HFF-Myc (cell line): ENCODE data around the gene KDM5B.

Experiments
- DNase-seq: peaks from one replicate; pipeline ENCODE4 v3.0.0-alpha.2; 2011; ENCODE audit warnings: low read depth; ENCODE audit errors: extremely low read depth
- H3K4me3 ChIP-seq: replicated peaks from 2 replicates; pipeline ENCODE4 v1.5.1; 2011; ENCODE audit warnings: low read depth, mild to moderate bottlenecking, control low read depth, low read length
- CTCF ChIP-seq: IDR thresholded peaks from 2 replicates; pipeline ENCODE4 v1.5.1; 2012; ENCODE audit warnings: mild to moderate bottlenecking, low read depth, low read length, control low read depth; ENCODE audit errors: missing control alignments

Gene KDM5B

DNA sequence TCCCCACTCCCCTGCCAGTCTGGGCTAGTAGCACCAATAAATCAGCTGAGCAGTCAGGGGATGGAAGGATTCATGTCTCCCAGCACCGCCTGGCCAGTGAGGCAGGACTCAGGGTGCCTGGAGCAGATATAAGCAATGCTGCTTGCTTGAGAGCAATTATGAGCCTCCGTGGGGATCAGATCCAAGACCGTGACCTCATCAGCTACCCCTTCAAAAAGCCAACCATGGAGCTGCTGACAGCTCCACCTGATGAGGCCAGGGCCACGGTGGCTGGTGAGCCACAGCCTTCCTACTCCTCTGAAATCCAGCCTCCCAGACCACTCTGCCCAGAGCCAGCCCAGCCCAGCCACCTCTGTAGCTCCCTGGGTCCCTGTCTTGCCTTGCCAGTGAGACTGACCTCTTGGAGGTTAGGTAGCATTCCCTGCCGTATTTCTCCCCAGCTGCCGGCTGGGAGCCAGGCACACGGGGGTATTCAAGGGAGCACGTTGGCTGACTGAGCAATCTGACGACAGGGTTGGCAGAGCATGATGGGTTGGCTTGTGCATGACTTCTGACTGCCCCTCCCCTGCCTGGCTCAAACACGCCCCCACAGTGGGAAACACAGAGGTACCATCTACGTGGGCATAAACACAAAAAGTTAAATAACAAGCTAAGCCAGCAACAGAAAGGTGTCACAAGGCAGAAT is 126.3 kb downstream of the KDM5B start:
- no peak for DNase-seq
- TF ChIP-seq CTCF, result no peak
- H3K4me3 ChIP-seq, result no peak overlapping the region

GRCh38 chr1:202680586-202681352 is 127.5 kb downstream of the KDM5B start:
- H3K4me3 ChIP-seq, result no peak overlapping the region
- no peak for TF ChIP-seq CTCF
- no peak for DNase-seq

DNA sequence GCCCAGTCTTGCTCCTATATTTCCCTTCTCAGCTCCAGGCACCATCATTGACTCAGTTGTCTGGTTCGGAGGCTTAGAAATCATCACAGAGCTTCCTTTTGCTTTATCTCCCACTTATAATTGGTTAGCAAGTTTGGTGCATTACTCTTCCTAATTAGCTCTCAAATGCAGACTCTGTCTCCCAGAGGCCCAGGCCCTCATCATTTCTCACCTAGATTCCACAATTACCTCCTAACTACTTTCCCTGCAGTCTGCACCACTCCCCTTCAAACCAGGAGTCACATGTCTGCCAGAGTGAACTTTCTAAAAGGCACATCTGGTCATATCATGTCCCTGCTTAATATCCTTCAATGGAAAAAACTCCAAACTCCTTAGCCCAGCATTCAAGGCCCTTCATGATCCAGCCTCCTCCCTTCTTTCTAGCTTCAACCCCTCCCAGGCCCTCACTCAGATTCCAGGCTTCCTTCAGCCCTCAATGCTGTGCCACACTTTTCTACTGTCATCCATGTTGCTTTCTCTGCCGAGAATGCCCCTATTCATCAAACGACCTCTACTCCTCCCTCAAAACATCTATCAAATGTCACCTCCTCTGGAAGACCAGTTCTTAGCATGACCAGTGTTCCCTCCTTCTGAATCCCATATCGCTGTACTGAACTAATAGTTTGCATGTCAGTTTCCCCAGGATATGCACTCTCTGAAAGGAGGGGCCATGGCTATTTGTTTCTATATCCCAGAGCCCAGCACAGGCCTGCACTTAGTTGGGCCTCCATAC is 128.6 kb downstream of the KDM5B start:
- H3K4me3 ChIP-seq, result no peak overlapping the region
- no peak for TF ChIP-seq CTCF
- no peak for DNase-seq

- H3K4me3 ChIP-seq, result no peak overlapping the region
- no peak for DNase-seq
- no peak for TF ChIP-seq CTCF
Measured at GRCh38 chr1:202677433-202677832, 130.8 kb downstream of the KDM5B start.
